HG02981 (cell line): Measurements from ENCODE around the gene TRAFD1.
A peak's percentile ranks its signal among the peaks of the same experiment; 100 is the strongest.

ENCODE experiments used
- ATAC-seq: cut with Tn5 transposase; IDR thresholded peaks from one replicate; pipeline ENCODE4 v1.9.1; 2021; ENCODE audit warnings: mild to moderate bottlenecking, moderate library complexity; ENCODE audit not compliant: unreplicated experiment

The TRAFD1 gene

GRCh38 chr12:112115259-112116045, 9.9 kb upstream of the TRAFD1 start:
- ATAC-seq, result no peak

GRCh38 chr12:112116232-112117060, 8.9 kb upstream of the TRAFD1 start:
- ATAC-seq, result no peak

DNA sequence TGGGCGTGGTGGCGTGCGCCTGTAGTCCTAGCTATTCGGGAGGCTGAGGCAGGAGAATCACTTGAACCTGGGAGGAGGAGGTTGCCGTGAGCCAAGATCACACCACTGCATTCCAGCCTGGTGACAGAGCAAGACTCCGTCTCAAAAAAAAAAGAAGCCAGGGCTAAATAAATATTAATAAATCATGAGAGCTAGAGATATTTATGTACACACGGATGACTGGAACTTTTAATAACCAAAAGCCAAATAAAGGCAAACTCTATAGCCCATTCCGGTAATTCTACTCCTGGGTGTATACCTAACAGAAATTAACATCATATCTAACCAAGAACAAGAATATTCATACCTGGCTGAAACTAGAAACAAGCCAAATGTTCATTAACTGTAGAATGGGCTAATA, 7.7 kb upstream of the TRAFD1 start:
- no peak for ATAC-seq

- ATAC-seq, result no peak
These were observed 3.4 kb upstream of the TRAFD1 start for GRCh38 chr12:112121780-112122565.

DNA sequence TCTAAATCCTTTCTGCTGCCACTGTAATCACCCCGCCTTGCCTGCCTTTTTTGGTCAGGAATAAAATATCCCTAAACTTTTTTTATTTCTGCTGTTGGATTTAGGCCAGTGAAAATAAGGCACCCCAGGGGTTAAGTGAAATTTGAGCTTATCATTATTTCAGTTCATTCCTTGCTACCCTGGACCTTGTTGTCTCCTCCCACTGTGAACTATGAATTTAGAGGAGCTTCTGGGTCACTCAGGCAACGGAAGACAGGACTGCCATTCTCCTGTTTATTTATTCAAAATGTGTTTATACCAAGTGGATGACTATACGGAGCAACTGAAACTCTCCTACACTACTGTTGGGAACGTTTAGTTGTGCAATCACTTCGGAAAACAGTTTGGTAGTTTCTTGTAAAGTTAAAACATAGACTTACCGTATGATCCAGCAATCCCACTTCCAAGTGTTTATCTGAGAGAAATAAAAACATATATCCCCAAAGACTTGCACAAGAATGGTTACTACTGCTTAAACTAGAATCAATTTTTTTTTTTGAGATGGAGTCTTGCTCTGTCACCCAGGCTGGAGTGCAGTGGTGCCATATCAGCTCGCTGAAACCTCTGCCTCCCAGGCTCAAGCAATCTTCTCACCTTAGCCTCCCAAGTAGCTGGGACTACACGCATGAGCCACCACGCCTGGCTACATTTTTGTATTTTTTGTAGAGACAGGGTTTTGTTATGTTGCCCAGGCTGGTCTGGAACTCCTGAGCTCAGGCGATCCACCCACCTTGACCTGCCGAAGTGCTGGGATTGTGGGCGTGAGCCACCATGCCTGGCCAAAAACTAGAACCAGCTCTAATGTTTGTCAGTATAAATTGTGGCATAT, 2.3 kb upstream of the TRAFD1 start:
- ATAC-seq, result no peak

DNA sequence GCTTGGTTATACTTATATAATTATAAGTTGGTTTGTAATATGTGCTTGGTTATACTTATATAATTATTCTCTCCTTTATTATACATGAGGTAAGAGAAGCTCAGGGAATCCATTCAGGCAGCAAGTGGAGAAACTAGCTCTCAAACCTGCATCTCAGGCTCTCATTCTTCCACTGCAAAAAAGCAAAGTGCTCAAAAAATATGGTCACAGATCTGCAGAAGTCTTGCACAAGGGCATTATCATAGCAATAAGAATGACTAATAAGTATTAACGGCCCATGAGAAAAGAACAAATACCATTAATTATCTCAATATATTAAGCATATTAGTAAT, 476 bp upstream of the TRAFD1 start:
- ATAC-seq, result no peak

GRCh38 chr12:112126000-112126438, 659 bp downstream of the TRAFD1 start:
- ATAC-seq, result no peak

GRCh38 chr12:112126911-112127310, 1.6 kb downstream of the TRAFD1 start:
- ATAC-seq, result no peak

GRCh38 chr12:112130441-112130998, 5.2 kb downstream of the TRAFD1 start:
- ATAC-seq, result peak; percentile 62

- no peak for ATAC-seq
These were observed 6.3 kb downstream of the TRAFD1 start for GRCh38 chr12:112131686-112132085.

DNA sequence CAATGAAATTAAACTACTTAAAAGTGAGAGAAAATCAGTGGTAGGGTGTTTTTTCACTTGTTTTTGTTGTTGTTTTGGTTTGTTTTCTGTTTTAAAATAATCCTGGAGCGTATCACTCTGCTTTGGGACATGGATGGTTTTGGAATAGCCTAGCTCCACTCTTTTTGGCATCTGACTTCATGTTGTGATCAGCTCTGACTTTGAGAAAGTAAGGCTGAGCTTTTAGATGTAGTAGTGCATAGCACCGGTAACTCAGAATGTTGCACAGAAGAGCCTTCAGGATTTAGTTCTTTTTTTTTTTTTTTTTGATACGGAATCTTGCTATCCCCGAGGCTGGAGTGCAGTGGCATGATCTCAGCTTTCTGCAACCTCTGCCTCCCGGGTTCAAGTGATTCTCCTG, 8.1 kb downstream of the TRAFD1 start:
- ATAC-seq, result no peak

GRCh38 chr12:112134731-112135130, 9.4 kb downstream of the TRAFD1 start:
- ATAC-seq, result no peak

- ATAC-seq, result no peak
These were observed 15.4 kb downstream of the TRAFD1 start for GRCh38 chr12:112140728-112141127.

DNA sequence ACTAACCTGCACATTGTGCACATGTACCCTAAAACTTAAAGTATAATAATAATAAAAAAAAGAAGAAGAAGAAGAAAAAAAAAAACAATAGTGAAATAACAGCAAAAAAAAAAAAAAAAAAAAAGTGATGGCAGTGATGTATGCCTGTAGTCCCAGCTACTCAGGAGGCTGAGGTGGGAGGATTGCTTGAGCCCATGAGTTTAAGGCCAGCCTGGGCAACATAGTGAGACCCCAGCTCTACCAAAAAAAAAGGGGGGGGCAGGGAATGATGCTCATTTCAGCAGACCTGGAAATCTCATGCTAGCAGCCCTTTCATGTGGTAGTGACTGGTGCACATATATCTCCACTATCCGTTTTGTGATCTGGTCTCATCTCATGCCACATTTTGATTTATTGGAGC, 20.8 kb downstream of the TRAFD1 start:
- no peak for ATAC-seq

DNA sequence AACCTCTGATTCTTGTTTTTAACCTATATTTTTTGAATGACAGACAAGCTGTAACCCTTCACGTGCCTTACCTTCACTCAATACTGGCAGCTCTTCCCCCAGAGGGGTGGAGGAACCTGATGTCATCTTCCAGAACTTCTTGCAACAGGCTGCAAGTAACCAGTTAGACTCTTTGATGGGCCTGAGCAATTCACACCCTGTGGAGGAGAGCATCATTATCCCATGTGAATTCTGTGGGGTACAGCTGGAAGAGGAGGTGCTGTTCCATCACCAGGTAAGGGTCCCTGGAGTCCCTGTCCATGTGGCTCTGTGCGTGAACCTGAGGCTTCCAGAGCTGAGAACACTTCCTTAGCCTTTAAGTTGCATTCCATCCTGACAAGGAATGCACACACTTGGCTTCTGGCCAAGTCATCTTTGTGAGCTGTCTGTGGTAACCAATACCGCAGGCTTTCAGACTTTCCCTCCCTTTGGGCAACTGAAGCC, 22.7 kb downstream of the TRAFD1 start:
- ATAC-seq, result no peak

- no peak for ATAC-seq
These were observed 24.2 kb downstream of the TRAFD1 start for GRCh38 chr12:112149596-112149995.

DNA sequence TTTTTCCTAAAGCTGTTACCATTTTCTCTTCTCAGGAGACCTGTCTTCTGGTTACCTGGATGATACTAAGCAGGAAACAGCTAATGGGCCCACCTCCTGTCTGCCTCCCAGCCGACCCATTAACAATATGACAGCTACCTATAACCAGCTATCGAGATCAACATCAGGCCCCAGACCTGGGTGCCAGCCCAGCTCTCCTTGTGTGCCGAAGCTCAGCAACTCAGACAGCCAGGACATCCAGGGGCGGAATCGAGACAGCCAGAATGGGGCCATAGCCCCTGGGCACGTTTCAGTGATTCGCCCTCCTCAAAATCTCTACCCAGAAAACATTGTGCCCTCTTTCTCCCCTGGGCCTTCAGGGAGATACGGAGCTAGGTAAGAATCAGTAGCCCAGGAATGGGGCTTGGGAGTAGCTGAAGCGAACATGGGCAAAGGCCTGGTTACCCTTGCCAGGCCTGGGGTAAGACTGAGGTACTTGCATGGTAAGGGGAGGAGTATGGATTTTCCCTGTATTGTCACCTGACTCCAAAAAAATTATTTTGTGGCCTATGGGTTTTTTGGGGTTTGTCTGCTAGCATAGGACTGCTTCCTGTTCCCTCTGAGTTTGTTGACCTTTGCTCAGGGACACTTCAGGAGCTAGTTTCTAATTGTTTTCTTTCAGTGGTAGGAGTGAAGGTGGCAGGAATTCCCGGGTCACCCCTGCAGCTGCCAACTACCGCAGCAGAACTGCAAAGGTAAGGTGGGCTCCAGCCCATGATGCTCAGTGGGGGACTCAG, 26.6 kb downstream of the TRAFD1 start:
- no peak for ATAC-seq

- ATAC-seq, result no peak
These were observed 28.0 kb downstream of the TRAFD1 start for GRCh38 chr12:112153181-112153892.

- ATAC-seq, result no peak
These were observed 28.5 kb downstream of the TRAFD1 start for GRCh38 chr12:112153893-112154219.
